Loucy (cell line): ENCODE data around the gene IGSF21.

ENCODE experiments used
- H2AFZ ChIP-seq: fragments of 200-600 bp; sonication (generic); 2 replicates; pipeline ENCODE4 v1.6.0; 2016; ENCODE audit warnings: antibody characterized with exemption, mild to moderate bottlenecking, low read length, moderate library complexity
- H3F3A ChIP-seq: fragments of 200-600 bp; 2 replicates; pipeline ENCODE4 v1.6.0; 2016; ENCODE audit warnings: antibody characterized with exemption, low read depth, mild to moderate bottlenecking
- H3K27me3 ChIP-seq: fragments of 200-600 bp; sonication (generic); 2 replicates; pipeline ENCODE4 v1.6.1; 2014; ENCODE audit warnings: low read length, mild to moderate bottlenecking; ENCODE audit not compliant: insufficient read depth, poor library complexity, severe bottlenecking
- H3K36me3 ChIP-seq: fragments of 200-600 bp; sonication (generic); 2 replicates; pipeline ENCODE4 v1.6.1; 2016; ENCODE audit warnings: low read length; ENCODE audit not compliant: insufficient read depth
- H3K4me1 ChIP-seq: fragments of 200-600 bp; sonication (generic); 2 replicates; pipeline ENCODE4 v1.5.1; 2014; ENCODE audit warnings: low read length, mild to moderate bottlenecking; ENCODE audit not compliant: insufficient read depth, poor library complexity, severe bottlenecking
- H3K4me2 ChIP-seq: fragments of 200-600 bp; sonication (generic); 2 replicates; pipeline ENCODE4 v1.6.0; 2014; ENCODE audit warnings: antibody characterized with exemption, low read length, low read depth, mild to moderate bottlenecking; ENCODE audit not compliant: poor library complexity, severe bottlenecking
- H3K4me3 ChIP-seq: fragments of 200-600 bp; sonication (generic); 2 replicates; pipeline ENCODE4 v1.5.1; 2014; ENCODE audit warnings: low read length, mild to moderate bottlenecking, mixed read lengths; ENCODE audit not compliant: poor library complexity, severe bottlenecking
- H3K79me2 ChIP-seq: fragments of 200-600 bp; sonication (generic); 2 replicates; pipeline ENCODE4 v1.6.1; 2014; ENCODE audit warnings: low read length; ENCODE audit not compliant: insufficient read depth
- H3K9ac ChIP-seq: fragments of 200-600 bp; sonication (generic); 2 replicates; pipeline ENCODE4 v1.6.0; 2014; ENCODE audit warnings: mild to moderate bottlenecking, low read depth, low read length, moderate library complexity; ENCODE audit not compliant: poor library complexity, severe bottlenecking
- H3K9me2 ChIP-seq: fragments of 200-600 bp; sonication (generic); replicated peaks from 2 replicates; pipeline ENCODE4 v1.6.1; 2016; ENCODE audit warnings: low read depth, low read length, mixed read lengths
- H3K9me3 ChIP-seq: fragments of 200-600 bp; sonication (generic); 2 replicates; pipeline ENCODE4 v1.6.1; 2014; ENCODE audit warnings: mild to moderate bottlenecking, antibody characterized with exemption, low read length, low read depth; ENCODE audit not compliant: insufficient read depth
- H4K20me1 ChIP-seq: fragments of 200-600 bp; sonication (generic); 2 replicates; pipeline ENCODE4 v1.6.0; 2014; ENCODE audit warnings: antibody characterized with exemption, low read length, mild to moderate bottlenecking; ENCODE audit not compliant: insufficient read depth, poor library complexity, severe bottlenecking
- EZH2phosphoT487 ChIP-seq: fragments of 200-600 bp; IDR thresholded peaks from 2 replicates; pipeline ENCODE4 v1.6.1; 2018; ENCODE audit warnings: antibody characterized with exemption, mild to moderate bottlenecking, moderate library complexity, borderline replicate concordance
- TF ChIP-seq, protein P1 (sequence below): fragments of 200-600 bp; sonication (generic); conservative IDR thresholded peaks from 2 replicates; pipeline ENCODE4 v1.5.1; 2014; ENCODE audit warnings: mild to moderate bottlenecking, antibody characterized with exemption, low read length

Gene IGSF21

DNA sequence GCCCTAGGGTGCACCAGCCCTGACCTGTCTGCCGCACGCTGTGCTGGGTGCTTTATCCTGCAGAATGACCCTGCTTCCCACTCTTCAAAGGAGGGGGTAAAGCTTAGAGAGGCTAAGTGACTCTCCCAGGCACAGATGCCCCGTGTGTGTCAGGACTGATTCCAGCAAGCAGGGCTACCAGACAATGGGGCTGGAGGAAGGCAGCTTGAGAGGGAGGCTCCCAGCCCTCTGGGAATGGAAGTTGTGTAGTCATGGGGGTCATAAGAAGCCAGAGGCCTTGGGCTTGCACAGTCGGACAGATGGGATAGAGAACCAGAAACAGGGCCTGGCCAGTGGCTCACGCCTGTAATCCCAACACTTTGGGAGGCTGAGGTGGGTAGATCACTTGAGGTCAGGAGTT, 279.0 kb downstream of the IGSF21 start:
- H3K9me3 ChIP-seq = peaks cover 2% of the 10 kb centered on the region; the same call in 1 of the 2 replicates
- H3K4me3 ChIP-seq = no peak overlapping the region
- no peak overlapping the region for H3K9ac ChIP-seq
- no peak overlapping the region for H2AFZ ChIP-seq
- H3K36me3 ChIP-seq = no peaks in the 10 kb centered on the region
- H3K4me2 ChIP-seq = no peak overlapping the region
- H3F3A ChIP-seq = no peaks in the 10 kb centered on the region
- TF ChIP-seq, protein P1, sequence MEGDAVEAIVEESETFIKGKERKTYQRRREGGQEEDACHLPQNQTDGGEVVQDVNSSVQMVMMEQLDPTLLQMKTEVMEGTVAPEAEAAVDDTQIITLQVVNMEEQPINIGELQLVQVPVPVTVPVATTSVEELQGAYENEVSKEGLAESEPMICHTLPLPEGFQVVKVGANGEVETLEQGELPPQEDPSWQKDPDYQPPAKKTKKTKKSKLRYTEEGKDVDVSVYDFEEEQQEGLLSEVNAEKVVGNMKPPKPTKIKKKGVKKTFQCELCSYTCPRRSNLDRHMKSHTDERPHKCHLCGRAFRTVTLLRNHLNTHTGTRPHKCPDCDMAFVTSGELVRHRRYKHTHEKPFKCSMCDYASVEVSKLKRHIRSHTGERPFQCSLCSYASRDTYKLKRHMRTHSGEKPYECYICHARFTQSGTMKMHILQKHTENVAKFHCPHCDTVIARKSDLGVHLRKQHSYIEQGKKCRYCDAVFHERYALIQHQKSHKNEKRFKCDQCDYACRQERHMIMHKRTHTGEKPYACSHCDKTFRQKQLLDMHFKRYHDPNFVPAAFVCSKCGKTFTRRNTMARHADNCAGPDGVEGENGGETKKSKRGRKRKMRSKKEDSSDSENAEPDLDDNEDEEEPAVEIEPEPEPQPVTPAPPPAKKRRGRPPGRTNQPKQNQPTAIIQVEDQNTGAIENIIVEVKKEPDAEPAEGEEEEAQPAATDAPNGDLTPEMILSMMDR = no peak
- no peak for TF ChIP-seq EZH2phosphoT487
- H3K9me2 ChIP-seq = no peaks in the 10 kb centered on the region
- no peaks in the 10 kb centered on the region for H3K27me3 ChIP-seq
- no peaks in the 10 kb centered on the region for H4K20me1 ChIP-seq
- H3K79me2 ChIP-seq = no peaks in the 10 kb centered on the region
- H3K4me1 ChIP-seq = no peaks in the 10 kb centered on the region

DNA sequence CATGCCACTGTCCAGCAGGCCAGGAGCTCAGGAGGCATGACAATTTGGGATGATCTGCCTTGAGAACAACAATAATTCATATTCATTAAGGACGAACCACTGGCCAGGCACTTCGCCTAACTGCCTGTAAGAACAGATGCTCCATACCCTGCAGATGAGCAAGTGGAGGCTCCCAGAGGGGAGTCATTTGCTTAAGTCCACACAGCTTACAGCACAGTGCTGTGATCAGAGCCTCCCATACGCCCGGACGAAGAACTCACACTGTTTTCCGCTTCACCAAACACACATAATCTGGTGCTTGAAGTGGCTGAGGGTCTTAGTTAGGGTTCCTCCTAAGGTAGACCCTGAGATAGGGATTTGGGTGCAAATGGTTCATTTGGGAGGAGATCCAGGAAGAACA, 279.7 kb downstream of the IGSF21 start:
- H3K9ac ChIP-seq = no peak overlapping the region
- H3K9me2 ChIP-seq = no peaks in the 10 kb centered on the region
- H3K27me3 ChIP-seq = no peaks in the 10 kb centered on the region
- H3K9me3 ChIP-seq = 0 out of 2 replicates have a peak, but pooled peaks cover 1% of the 10 kb centered on the region
- H3K79me2 ChIP-seq = no peaks in the 10 kb centered on the region
- H3F3A ChIP-seq = no peaks in the 10 kb centered on the region
- no peaks in the 10 kb centered on the region for H4K20me1 ChIP-seq
- no peaks in the 10 kb centered on the region for H3K36me3 ChIP-seq
- TF ChIP-seq, protein P1 = no peak
- TF ChIP-seq EZH2phosphoT487 = no peak
- H3K4me3 ChIP-seq = no peak overlapping the region
- no peaks in the 10 kb centered on the region for H3K4me1 ChIP-seq
- no peak overlapping the region for H3K4me2 ChIP-seq
- H2AFZ ChIP-seq = no peak overlapping the region

DNA sequence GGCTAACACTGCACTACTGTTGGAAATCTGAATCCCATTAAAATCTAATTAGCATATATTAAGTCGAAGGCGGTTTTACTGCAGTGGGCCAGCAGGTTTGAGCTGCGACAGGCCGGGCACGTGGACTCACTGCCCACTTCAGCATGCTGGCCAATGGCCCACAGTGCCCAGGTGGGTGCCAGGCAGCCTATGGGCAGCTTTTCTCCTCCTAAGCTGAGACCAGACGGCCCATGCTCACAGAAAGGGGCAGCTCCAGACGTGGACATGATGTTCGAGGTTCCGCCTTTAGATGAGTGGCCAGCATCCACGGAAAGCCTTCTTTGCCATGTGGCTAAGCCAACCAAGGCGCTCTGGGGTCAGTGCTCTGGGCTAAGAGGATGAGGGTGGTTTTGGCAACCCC, 283.4 kb downstream of the IGSF21 start:
- no peaks in the 10 kb centered on the region for H3K9me2 ChIP-seq
- H3K4me2 ChIP-seq = no peak overlapping the region
- TF ChIP-seq, protein P1 = no peak
- no peak for TF ChIP-seq EZH2phosphoT487
- H3K36me3 ChIP-seq = no peaks in the 10 kb centered on the region
- no peak overlapping the region for H2AFZ ChIP-seq
- no peaks in the 10 kb centered on the region for H3K27me3 ChIP-seq
- no peaks in the 10 kb centered on the region for H3F3A ChIP-seq
- H3K9me3 ChIP-seq = no peaks in the 10 kb centered on the region
- H3K4me3 ChIP-seq = no peak overlapping the region
- H4K20me1 ChIP-seq = no peaks in the 10 kb centered on the region
- H3K79me2 ChIP-seq = no peaks in the 10 kb centered on the region
- H3K4me1 ChIP-seq = no peaks in the 10 kb centered on the region
- no peak overlapping the region for H3K9ac ChIP-seq
